HepG2 (cell line): ENCODE results near the gene FITM1. TPM values are rescaled to one million over a fixed set of nuclear protein-coding genes. Genes with fewer than 3 reads are reported as not detected.

ENCODE experiments used
- AGO2 ChIP-seq: fragments of 200-400 bp; formaldehyde crosslinking; optimal IDR thresholded peaks from 2 replicates; pipeline ENCODE3; 2017; ENCODE audit warnings: mild to moderate bottlenecking, low read depth, low read length, moderate library complexity
- ARID3A ChIP-seq: IDR thresholded peaks from 2 replicates; pipeline ENCODE4 v1.6.1; 2012; ENCODE audit warnings: low read depth, low read length, improper control_type of control experiment
- ATM ChIP-seq: fragments of 450-650 bp; IDR thresholded peaks from 2 replicates; pipeline ENCODE4 v1.7.1; 2017; ENCODE audit warnings: mild to moderate bottlenecking, borderline replicate concordance
- CBX1 ChIP-seq: IDR thresholded peaks from one replicate; pipeline ENCODE4 v1.6.1; 2016; ENCODE audit warnings: antibody characterized with exemption, low read depth
- ELF3 ChIP-seq: IDR thresholded peaks from 2 replicates; pipeline ENCODE4 v1.6.1; 2016; ENCODE audit warnings: missing genetic modification reagents, missing compliant biosample characterization
- FUBP1 ChIP-seq: sonication (generic); formaldehyde crosslinking; IDR thresholded peaks from 2 replicates; pipeline ENCODE4 v1.5.1; 2020; ENCODE audit warnings: missing genetic modification reagents, mild to moderate bottlenecking, borderline replicate concordance
- GMEB1 ChIP-seq: sonication (generic); formaldehyde crosslinking; IDR thresholded peaks from 2 replicates; pipeline ENCODE4 v1.5.1; 2020; ENCODE audit warnings: missing genetic modification reagents, mild to moderate bottlenecking, borderline replicate concordance
- GPN1 ChIP-seq: sonication (generic); formaldehyde crosslinking; IDR thresholded peaks from 2 replicates; pipeline ENCODE4 v1.5.1; 2020; ENCODE audit warnings: missing genetic modification reagents, borderline replicate concordance
- HCFC1 ChIP-seq: fragments of 150-350 bp; IDR thresholded peaks from 2 replicates; pipeline ENCODE4 v1.6.1; 2014; ENCODE audit warnings: low read depth, low read length
- MAFK ChIP-seq, 2 experiments: IDR thresholded peaks in 1 of 2; conservative IDR thresholded peaks in 1 of 2; 2 replicates each; pipeline ENCODE4 v1.6.1; 2011; ENCODE audit warnings: improper control_type of control experiment in 2 of 2, low read length in 2 of 2
- PAWR ChIP-seq: sonication (generic); formaldehyde crosslinking; IDR thresholded peaks from 2 replicates; pipeline ENCODE4 v1.4.0; 2020; ENCODE audit warnings: missing genetic modification reagents, mild to moderate bottlenecking, borderline replicate concordance
- PHB2 ChIP-seq: fragments of 450-650 bp; IDR thresholded peaks from 2 replicates; pipeline ENCODE4 v1.6.1; 2018; ENCODE audit not compliant: partially characterized antibody
- POGZ ChIP-seq: sonication (generic); formaldehyde crosslinking; IDR thresholded peaks from 2 replicates; pipeline ENCODE4 v1.4.0; 2020; ENCODE audit warnings: mild to moderate bottlenecking, missing genetic modification reagents
- RORA ChIP-seq: sonication (generic); formaldehyde crosslinking; IDR thresholded peaks from 2 replicates; pipeline ENCODE4 v1.5.0; 2020; ENCODE audit warnings: mild to moderate bottlenecking, missing genetic modification reagents, moderate library complexity
- SNAPC2 ChIP-seq: sonication (generic); formaldehyde crosslinking; IDR thresholded peaks from 2 replicates; pipeline ENCODE4 v1.8.1; 2022; ENCODE audit warnings: mild to moderate bottlenecking, missing genetic modification reagents
- TFAP4 ChIP-seq: sonication (generic); IDR thresholded peaks from 2 replicates; pipeline ENCODE4 v1.6.1; 2016; ENCODE audit warnings: low read depth, borderline replicate concordance
- THRA ChIP-seq: sonication (generic); formaldehyde crosslinking; IDR thresholded peaks from 2 replicates; pipeline ENCODE4 v1.4.0; 2020; ENCODE audit warnings: missing genetic modification reagents, borderline replicate concordance
- ZBTB21 ChIP-seq: sonication (generic); formaldehyde crosslinking; IDR thresholded peaks from 2 replicates; pipeline ENCODE4 v1.4.0; 2020; ENCODE audit warnings: missing genetic modification reagents
- ZNF296 ChIP-seq: sonication (generic); formaldehyde crosslinking; conservative IDR thresholded peaks from 2 replicates; pipeline ENCODE4 v1.5.0; 2020; ENCODE audit warnings: mild to moderate bottlenecking, missing genetic modification reagents
- ZNF556 ChIP-seq: sonication (generic); formaldehyde crosslinking; IDR thresholded peaks from 2 replicates; pipeline ENCODE4 v1.4.0; 2020; ENCODE audit warnings: mild to moderate bottlenecking, missing genetic modification reagents, borderline replicate concordance
- ZNF576 ChIP-seq: sonication (generic); formaldehyde crosslinking; IDR thresholded peaks from 2 replicates; pipeline ENCODE4 v1.4.0; 2020; ENCODE audit warnings: mild to moderate bottlenecking, missing genetic modification reagents
- polyA plus RNA-seq, 8 experiments: library from polyadenylated mRNA; depleted of rRNA in 3 of 8; stranded (reverse) in 7 of 8; unstranded in 1 of 8; fragments of >200 nt; fragmentation: Illumina TruSeq in 4 of 8; extraction: Trizol in 4 of 8; gene quantifications; 2 replicates each; pipeline versions ENCODE4 v1.2.1 to v1.2.3, GENCODE V29; 2011 to 2016; ENCODE audit warnings: low read depth in 4 of 8, missing spikeins in 1 of 8, mixed read lengths in 1 of 8; ENCODE audit not compliant: insufficient read depth in 1 of 8
- total RNA-seq, 5 experiments: library from RNA; depleted of rRNA; stranded (reverse); fragments of >200 nt; fragmentation: Illumina TruSeq; extraction: Trizol; gene quantifications; 2 replicates each; pipeline ENCODE4 v1.2.3, GENCODE V29; 2016; ENCODE audit warnings: low read depth in 1 of 5

FITM1 gene
- total and polyA plus RNA-seq, 2 of the 13 experiments (the other 11 are each of a cell fraction or from before 2014, with no cell fraction given): 2.7 to 5.8 TPM

- no peak for TF ChIP-seq PHB2
- no peak; the same call in 1 of the 2 replicates for TF ChIP-seq GMEB1 (CRISPR knock-in tag)
- no peak for TF ChIP-seq MAFK (conservative IDR thresholded peaks at IDR 0.05 in 1 of 2, IDR thresholded peaks at IDR 0.05 in 1 of 2; ENCODE audit: low read length in 2 of 2)
- TF ChIP-seq ZNF576: no peak; the same call in 1 of the 2 replicates
- no peak for TF ChIP-seq HCFC1
- TF ChIP-seq ARID3A: no peak
- no peak for TF ChIP-seq RORA (CRISPR knock-in tag)
- TF ChIP-seq TFAP4: no peak
- peak; percentile 67 for TF ChIP-seq AGO2
- TF ChIP-seq CBX1: peak; percentile 3
- TF ChIP-seq ATM: no peak
- no peak for TF ChIP-seq SNAPC2 (CRISPR knock-in tag)
- TF ChIP-seq THRA: peak; percentile 56; the same call in 1 of the 2 replicates
- no peak for TF ChIP-seq ZNF296 (CRISPR knock-in tag)
- no peak for TF ChIP-seq ZBTB21 (CRISPR knock-in tag)
- TF ChIP-seq POGZ (CRISPR knock-in tag): no peak
- TF ChIP-seq ZNF556: no peak
- TF ChIP-seq PAWR (CRISPR knock-in tag): no peak
- 0 out of 2 replicates have a peak, but pooled peaks have one; percentile 12 for TF ChIP-seq ELF3 (CRISPR knock-in tag)
- no peak for TF ChIP-seq FUBP1
- peak; percentile 93; the same call in 1 of the 2 replicates for TF ChIP-seq GPN1 (CRISPR knock-in tag)
Measured at GRCh38 chr14:24080888-24081738, 49.3 kb upstream of the FITM1 start (continued).
